GM19468 (cell line): ENCODE data around the gene PALMD.

ENCODE experiments used
- ATAC-seq: cut with Tn5 transposase; IDR thresholded peaks from one replicate; pipeline ENCODE4 v1.9.1; 2021; ENCODE audit warnings: mild to moderate bottlenecking, moderate library complexity, moderate number of reproducible peaks; ENCODE audit not compliant: unreplicated experiment; ENCODE audit errors: extremely low read depth

The PALMD gene

DNA sequence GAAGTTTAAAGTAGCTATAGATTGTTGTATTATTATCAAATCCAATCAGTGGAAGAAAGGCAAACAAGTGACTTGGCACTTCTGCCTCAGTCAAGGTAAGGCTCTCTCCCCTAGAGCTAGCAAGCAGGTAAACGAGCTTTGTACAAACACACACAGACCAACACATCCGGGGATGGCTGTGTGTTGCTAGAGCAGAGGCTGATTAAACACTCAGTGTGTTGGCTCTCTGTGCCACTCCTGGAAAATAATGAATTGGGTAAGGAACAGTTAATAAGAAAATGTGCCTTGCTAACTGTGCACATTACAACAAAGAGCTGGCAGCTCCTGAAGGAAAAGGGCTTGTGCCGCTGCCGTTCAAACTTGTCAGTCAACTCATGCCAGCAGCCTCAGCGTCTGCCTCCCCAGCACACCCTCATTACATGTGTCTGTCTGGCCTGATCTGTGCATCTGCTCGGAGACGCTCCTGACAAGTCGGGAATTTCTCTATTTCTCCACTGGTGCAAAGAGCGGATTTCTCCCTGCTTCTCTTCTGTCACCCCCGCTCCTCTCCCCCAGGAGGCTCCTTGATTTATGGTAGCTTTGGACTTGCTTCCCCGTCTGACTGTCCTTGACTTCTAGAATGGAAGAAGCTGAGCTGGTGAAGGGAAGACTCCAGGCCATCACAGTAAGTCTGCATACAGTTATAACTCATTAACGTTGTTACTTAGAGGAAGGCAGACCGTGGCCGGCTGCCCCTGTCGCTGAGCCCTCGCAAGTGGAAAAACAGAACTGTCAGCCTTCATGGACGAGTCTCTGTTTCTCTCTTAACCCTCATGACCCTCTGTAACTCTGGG lies at the start of gene PALMD:
TSS of gene PALMD (plus strand) at position 415 of the 833 bp plus-strand sequence. CDS start at position 620, 205 bp downstream.
- ATAC-seq = no peak

DNA sequence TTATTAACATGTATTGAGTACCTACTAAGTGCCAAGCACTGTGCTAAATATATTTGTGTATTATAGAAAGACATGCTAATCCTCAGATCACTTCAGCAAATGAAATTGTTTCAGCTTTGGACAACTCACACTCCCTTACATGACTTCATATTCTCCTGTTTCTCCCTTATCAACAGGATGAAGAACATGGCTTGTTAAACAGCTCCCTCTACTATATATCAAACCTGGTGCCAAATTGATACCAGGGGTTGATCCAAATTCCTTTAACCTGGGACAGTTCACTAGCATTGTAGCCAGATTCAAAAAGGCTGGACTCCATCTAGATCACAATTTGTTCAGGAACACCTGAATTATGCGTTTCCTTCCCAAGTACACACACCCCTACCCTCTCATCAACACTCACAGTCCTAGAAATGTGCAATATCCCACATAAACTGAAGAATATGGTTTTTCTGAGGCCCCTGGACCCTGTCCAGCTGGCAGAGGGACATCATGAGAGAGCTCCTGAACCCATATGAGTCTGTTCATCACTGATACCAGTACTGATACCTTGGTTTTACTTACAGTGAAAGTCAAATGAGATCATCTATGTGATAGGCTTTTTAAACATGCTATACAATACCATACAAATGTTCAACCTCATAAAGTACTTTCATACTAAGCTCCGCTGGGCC lies 47.0 kb upstream of the PALMD start:
- no peak for ATAC-seq

GRCh38 chr1:99599678-99600175 lies 46.2 kb upstream of the PALMD start:
- no peak for ATAC-seq

DNA sequence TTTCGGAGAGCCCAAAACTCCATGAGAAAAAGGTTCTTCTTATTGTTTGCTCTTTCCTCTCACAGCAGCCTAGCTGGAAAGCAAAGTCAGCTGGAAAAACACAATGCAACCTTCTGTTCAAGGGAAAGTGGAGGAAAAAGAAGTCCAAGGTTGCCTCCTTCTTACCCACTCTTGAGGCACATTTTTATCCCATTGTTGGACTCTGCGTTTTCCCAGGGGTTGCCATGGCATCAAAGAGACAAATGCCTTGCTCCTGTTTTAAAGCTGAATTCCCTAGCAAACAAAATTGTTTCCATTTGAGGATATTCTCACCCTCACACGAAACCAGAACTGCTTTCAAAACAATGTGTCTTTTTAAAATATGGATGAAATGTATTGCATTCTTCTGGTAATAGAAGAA lies 45.1 kb upstream of the PALMD start:
- no peak for ATAC-seq

DNA sequence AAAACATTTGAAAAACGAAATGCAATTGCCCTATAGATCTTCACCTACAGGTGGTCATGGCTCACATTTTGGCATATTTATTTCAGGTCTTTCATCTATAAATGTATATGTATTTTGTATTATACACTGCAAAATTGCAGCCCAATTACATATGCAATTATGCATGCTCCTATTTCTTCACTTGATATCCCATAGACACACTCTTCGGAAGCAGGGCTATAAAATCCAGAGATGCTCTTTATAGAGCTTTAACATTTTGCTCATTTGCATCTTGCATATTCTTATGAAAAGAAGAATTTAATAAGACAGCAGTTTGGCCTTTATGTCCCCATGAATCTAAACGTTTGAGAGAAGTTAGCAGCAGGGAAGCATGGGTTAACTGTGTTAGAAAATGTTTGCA lies 44.7 kb upstream of the PALMD start:
- no peak for ATAC-seq

DNA sequence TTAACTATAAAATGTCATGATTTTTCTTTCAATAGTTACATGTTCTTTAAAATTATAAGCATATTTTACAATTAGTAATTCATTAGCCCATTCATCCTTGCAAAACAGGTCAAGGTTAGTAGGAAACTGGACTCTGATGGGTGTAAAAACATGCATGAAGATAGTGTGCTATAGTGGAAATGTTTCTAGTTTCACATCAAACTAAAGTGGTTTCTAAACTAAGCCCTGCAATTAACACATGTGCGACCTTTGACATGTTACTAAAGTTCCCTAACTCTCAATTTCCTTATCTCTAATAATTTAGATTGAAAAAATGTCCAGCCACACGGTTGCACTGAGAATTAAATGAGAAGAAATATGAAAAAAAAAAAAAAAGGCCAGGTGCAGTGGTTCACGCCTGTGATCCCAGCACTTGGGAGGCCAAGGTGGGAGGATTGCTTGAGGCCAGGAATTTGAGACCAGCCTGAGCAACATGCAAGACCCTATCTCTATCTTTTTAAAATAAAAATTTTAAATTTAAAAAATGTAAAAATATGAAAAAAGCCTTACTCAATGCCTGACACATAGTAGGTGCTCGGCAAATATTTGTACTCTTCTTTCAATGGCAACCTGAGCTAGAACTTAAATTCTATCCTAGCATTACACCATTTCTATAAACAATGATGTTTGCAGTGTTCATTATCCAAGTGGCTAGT lies 44.1 kb upstream of the PALMD start:
- no peak for ATAC-seq

DNA sequence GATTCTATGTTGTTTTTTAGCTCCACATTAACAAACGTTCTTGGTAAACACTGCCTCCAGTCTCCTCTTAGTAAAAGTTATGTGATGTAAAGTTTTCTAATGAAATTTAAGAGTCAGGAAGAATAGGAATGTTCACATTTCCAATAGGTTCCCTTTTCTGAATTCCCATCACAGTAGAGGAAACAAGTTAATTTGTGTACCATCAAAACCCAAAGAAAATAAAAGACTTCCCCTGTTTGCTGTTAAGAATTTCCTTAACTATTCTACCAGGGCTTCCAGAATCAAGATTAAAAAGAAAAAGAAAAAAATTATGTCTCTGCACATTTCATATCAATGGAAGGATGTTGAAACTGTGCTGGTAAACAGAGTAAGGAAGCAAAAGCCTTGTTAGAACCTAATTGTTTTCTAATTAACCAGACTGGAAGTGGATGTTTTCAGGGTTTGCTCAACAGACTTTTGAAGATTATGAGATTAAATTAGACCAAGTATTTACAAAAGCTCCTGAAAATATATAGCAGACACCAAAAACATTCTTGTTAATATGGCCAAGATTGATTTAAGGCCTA lies 43.4 kb upstream of the PALMD start:
- ATAC-seq = no peak

GRCh38 chr1:99603699-99604560 lies 42.0 kb upstream of the PALMD start:
- no peak for ATAC-seq

GRCh38 chr1:99606306-99606705 lies 39.6 kb upstream of the PALMD start:
- ATAC-seq = no peak

GRCh38 chr1:99607590-99607989 lies 38.3 kb upstream of the PALMD start:
- ATAC-seq = no peak

DNA sequence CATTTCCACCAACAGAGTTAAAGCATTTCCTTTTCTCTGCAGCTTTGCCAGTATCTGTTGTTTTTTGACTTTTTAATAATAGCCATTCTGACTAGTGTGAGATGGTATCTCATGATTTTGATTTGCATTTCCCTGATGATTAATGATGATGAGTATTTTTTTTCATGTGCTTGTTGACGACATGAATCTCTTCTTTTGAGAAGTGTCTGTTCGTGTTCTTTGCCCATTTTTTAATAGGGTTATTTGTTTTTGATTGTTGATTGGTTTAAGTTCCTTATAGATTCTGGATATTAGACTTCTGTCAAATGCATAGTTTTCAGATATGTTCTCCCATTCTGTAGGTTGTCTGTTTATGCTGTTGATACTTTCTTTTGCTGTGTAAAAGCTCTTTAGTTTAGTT lies 37.9 kb upstream of the PALMD start:
- no peak for ATAC-seq

- ATAC-seq = no peak
Observed at GRCh38 chr1:99613716-99614115, 32.2 kb upstream of the PALMD start.

DNA sequence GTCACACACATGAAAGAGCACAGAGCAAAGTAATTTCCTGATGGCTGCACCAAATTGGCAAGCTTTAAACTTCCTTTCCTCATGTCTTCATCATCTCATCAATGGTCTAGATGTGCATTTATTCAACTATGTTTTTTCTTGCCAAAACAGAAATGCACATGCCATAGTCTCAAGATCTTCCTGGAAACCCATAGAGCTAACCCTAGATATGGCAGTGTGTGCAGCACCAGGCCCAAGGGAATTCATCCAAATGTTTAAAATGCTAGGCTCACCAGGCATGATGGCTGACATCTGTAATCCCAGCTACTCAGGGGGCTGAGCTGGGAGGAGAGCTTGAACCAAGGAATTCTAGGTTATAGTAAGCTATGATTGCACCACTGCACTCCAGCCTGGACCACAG lies 31.2 kb upstream of the PALMD start:
- ATAC-seq = no peak

DNA sequence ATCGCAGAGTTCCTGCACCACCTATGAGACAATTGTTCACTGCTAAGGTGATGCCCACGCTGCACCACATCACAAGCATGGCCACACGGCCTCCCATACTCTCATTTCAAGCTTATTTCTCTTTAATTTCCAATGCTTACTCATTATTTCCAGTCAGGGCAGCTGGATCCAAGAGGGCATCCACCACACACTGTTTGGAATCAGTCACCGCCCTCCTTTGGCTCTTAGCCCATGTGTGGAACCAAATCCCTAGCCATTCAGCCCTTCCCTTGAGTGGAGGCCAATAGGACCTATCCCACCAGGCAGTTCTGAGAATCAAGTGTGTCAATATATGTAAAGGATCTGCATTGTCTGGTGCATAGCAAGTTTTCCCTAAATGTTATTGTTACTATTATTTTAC lies 26.3 kb upstream of the PALMD start:
- ATAC-seq = no peak

DNA sequence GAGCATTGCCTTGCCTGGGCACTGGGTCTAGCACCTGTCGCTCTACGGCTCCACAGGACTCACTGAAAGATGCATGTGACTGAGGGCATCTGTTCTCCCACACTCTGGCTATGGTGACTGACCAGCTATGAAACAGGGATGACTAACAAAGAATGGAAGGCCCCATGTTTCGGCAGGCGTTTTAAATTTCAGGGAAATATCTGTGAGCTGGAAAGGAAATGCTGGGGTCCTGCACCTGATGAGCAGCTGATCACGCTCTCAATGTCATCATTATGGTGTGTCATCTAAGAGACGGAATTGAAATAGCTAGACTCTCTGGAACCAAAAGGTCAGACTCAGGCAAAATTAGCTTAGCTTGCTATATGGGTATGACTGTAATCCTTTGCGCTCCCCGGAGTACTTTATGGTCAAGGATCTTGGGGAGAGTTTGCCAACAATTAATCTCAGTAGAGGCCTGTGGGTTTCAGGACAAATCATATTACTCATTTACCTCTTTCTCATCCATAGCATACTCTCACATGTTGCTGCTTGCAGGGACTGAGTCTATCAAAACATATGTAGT lies 24.5 kb upstream of the PALMD start:
- ATAC-seq = no peak

- no peak for ATAC-seq
Observed at GRCh38 chr1:99622702-99623347, 23.1 kb upstream of the PALMD start.

DNA sequence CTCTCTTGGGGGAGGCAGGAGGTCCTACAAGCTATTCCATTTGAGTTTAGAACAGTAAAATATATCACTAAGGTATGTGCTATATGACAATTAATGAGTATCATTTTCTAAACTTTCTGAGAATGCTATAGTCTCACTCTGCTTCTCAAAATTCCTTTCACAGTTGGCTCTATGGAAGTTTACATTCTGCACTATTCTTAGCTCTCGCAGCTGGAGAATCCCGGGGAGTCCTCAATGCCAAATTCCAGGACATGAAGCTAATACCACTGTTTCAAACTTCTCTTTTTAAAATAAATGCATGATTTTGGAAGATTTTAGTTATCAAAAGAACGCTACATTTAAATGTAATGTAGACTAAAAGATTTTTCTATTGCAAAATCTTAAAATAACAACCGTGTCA lies 22.4 kb upstream of the PALMD start:
- no peak for ATAC-seq

GRCh38 chr1:99627615-99628014 lies 18.3 kb upstream of the PALMD start:
- no peak for ATAC-seq

GRCh38 chr1:99629164-99629563 lies 16.7 kb upstream of the PALMD start:
- ATAC-seq = no peak
